SK-N-SH (cell line): ENCODE results near the gene SLC17A9. TPM values are rescaled to one million over a fixed set of nuclear protein-coding genes. Genes with fewer than 3 reads are reported as not detected.

Experiments
- CTCF ChIA-PET: fragments of 300-600, 350-600 bp; formaldehyde crosslinking; extraction: SDS; loops from one replicate; lab custom pipeline; 2021; lab: Yijun Ruan, JAX
- POLR2A ChIA-PET: fragments of 350-600 bp; sonication (Branson Sonifier 250); formaldehyde crosslinking; extraction: SDS; loops from one replicate; lab custom pipeline; 2020; ENCODE audit warnings: antibody characterized with exemption, inconsistent platforms; lab: Yijun Ruan, JAX
- DNase-seq: peaks from one replicate; pipeline ENCODE4 v3.0.0; 2012
- H2AFZ ChIP-seq: fragments of 200-600 bp; sonication (generic); 2 replicates; pipeline ENCODE4 v1.8.1; 2016; ENCODE audit warnings: antibody characterized with exemption, mild to moderate bottlenecking, low read depth
- H3F3A ChIP-seq: fragments of 200-600 bp; sonication (generic); replicated peaks from 2 replicates; pipeline ENCODE3; 2016; ENCODE audit warnings: antibody characterized with exemption, mild to moderate bottlenecking; ENCODE audit not compliant: insufficient read depth
- H3K27ac ChIP-seq, 2 experiments: fragments of 200-500 bp in 1 of 2; fragments of 200-600 bp in 1 of 2; sonication (Bioruptor generic) in 1 of 2; sonication (generic), shearing (Covaris generic) in 1 of 2; 2 replicates each; pipeline versions ENCODE4 v1.5.1 to v1.6.1; 2014 to 2016; ENCODE audit warnings: low read depth in 2 of 2, inconsistent platforms in 1 of 2, low read length in 1 of 2, mild to moderate bottlenecking in 1 of 2, mixed read lengths in 1 of 2
- H3K27me3 ChIP-seq: fragments of 200-600 bp; sonication (generic), shearing (Covaris generic); 2 replicates; pipeline ENCODE4 v1.6.1; 2016; ENCODE audit warnings: mixed run types; ENCODE audit not compliant: insufficient read depth
- H3K36me3 ChIP-seq, 2 experiments: fragments of 200-500 bp in 1 of 2; fragments of 200-600 bp in 1 of 2; sonication (Bioruptor generic) in 1 of 2; sonication (generic) in 1 of 2; replicated peaks in 1 of 2; 2 replicates each; pipeline versions ENCODE3 to v1.5.1; 2014 to 2016; ENCODE audit warnings: low read length in 1 of 2, mild to moderate bottlenecking in 1 of 2; ENCODE audit not compliant: insufficient read depth in 2 of 2, control insufficient read depth in 1 of 2
- H3K4me1 ChIP-seq, 2 experiments: fragments of 200-500 bp in 1 of 2; fragments of 200-600 bp in 1 of 2; sonication (Bioruptor generic) in 1 of 2; sonication (generic), shearing (Covaris generic) in 1 of 2; 2 replicates each; pipeline versions ENCODE4 v1.5.1 to v1.6.1; 2014 to 2016; ENCODE audit warnings: low read depth in 1 of 2, low read length in 1 of 2, mixed run types in 1 of 2; ENCODE audit not compliant: insufficient read depth in 2 of 2, control insufficient read depth in 1 of 2
- H3K4me2 ChIP-seq: fragments of 200-600 bp; sonication (generic), shearing (Covaris generic); 2 replicates; pipeline ENCODE4 v1.6.1; 2017; ENCODE audit warnings: mixed run types
- H3K4me3 ChIP-seq, 2 experiments: fragments of 200-500 bp in 1 of 2; fragments of 200-600 bp in 1 of 2; sonication (Bioruptor generic) in 1 of 2; sonication (generic), shearing (Covaris generic) in 1 of 2; 2 replicates each; pipeline versions ENCODE4 v1.5.1 to v1.8.1; 2014 to 2016; ENCODE audit warnings: low read depth in 2 of 2, inconsistent platforms in 1 of 2, low read length in 1 of 2, mild to moderate bottlenecking in 1 of 2, mixed read lengths in 1 of 2, moderate library complexity in 1 of 2
- H3K79me2 ChIP-seq: fragments of 200-600 bp; sonication (generic); 2 replicates; pipeline ENCODE4 v1.8.1; 2017; ENCODE audit warnings: mild to moderate bottlenecking; ENCODE audit not compliant: insufficient read depth
- H3K9ac ChIP-seq: fragments of 200-600 bp; sonication (generic); 2 replicates; pipeline ENCODE4 v1.6.1; 2017; ENCODE audit warnings: mixed run types
- H3K9me2 ChIP-seq: fragments of 200-600 bp; sonication (generic); 2 replicates; pipeline ENCODE4 v1.6.1; 2017; ENCODE audit warnings: mixed run types
- H3K9me3 ChIP-seq: fragments of 200-600 bp; sonication (generic); 2 replicates; pipeline ENCODE4 v1.6.1; 2017; ENCODE audit warnings: mixed run types, mild to moderate bottlenecking, moderate library complexity
- H4K20me1 ChIP-seq: fragments of 200-600 bp; sonication (generic); 2 replicates; pipeline ENCODE4 v1.6.1; 2017; ENCODE audit warnings: mild to moderate bottlenecking, mixed run types; ENCODE audit not compliant: insufficient read depth
- ELF1 ChIP-seq: IDR thresholded peaks from 2 replicates; pipeline ENCODE4 v1.4.0; 2012
- JUND ChIP-seq: IDR thresholded peaks from 2 replicates; pipeline ENCODE4 v1.4.0; 2012
- MXI1 ChIP-seq: IDR thresholded peaks from 2 replicates; pipeline ENCODE4 v1.6.1; 2012; ENCODE audit warnings: mild to moderate bottlenecking, low read depth, low read length, improper control_type of control experiment
- NRF1 ChIP-seq: IDR thresholded peaks from 2 replicates; pipeline ENCODE4 v1.6.1; 2012; ENCODE audit warnings: low read depth, mild to moderate bottlenecking, low read length
- PBX3 ChIP-seq: IDR thresholded peaks from 2 replicates; pipeline ENCODE4; 2012
- RCOR1 ChIP-seq: fragments of 150-350 bp; IDR thresholded peaks from 2 replicates; pipeline ENCODE4 v1.6.1; 2017; ENCODE audit warnings: antibody characterized with exemption, low read length
- SMC3 ChIP-seq: IDR thresholded peaks from 2 replicates; pipeline ENCODE4 v1.6.1; 2012; ENCODE audit warnings: low read depth, low read length, improper control_type of control experiment
- TCF12 ChIP-seq: IDR thresholded peaks from 2 replicates; pipeline ENCODE4 v1.4.0; 2012
- TEAD4 ChIP-seq: IDR thresholded peaks from 2 replicates; pipeline ENCODE4 v1.4.0; 2012; ENCODE audit warnings: mild to moderate bottlenecking, borderline replicate concordance; ENCODE audit not compliant: insufficient read depth
- USF2 ChIP-seq: fragments of 150-350 bp; IDR thresholded peaks from 2 replicates; pipeline ENCODE4 v1.6.1; 2017; ENCODE audit warnings: antibody characterized with exemption, low read length, low read depth, borderline replicate concordance
- YY1 ChIP-seq: IDR thresholded peaks from 2 replicates; pipeline ENCODE4 v1.4.0; 2012; ENCODE audit warnings: low read depth, mild to moderate bottlenecking
- WGBS: methylation state at CpG from one replicate; pipeline ENCODE4 v1.1.6; 2017; ENCODE audit warnings: low lambda C conversion rate; 5-methylcytosine and 5-hydroxymethylcytosine counted together
- polyA plus RNA-seq, 3 experiments: library from polyadenylated mRNA; depleted of rRNA; stranded (reverse); fragments of >200 nt; gene quantifications; 2 replicates each; pipeline ENCODE4 v1.2.3, GENCODE V29; 2012

SLC17A9 gene
- polyA plus RNA-seq, 1 of the 3 experiments (the other 2 are of a cell fraction), result not detected

GRCh38 chr20:62991863-62992262, 39.4 kb downstream of the SLC17A9 start:
- POLR2A ChIA-PET, result no interaction called here
- WGBS, result 36% methylated on average over 6 of the region's 6 CpGs
- TF ChIP-seq RCOR1 (no peak), SMC3 (no peak), YY1 (no peak), PBX3 (no peak), TCF12 (no peak), USF2 (no peak), TEAD4 (no peak), JUND (no peak)

GRCh38 chr20:62993856-62994494, 41.5 kb downstream of the SLC17A9 start:
- ChIA-PET POLR2A (interaction anchor here (0.6 kb wide), 1 partner anchor 26 kb away, joined by 3 read pairs; no protein-coding TSS in a partner anchor), CTCF (interaction anchor here (1.2 to 5.0 kb wide), 2 partner anchors 10 to 15 kb away, joined by 3 to 30 read pairs; no protein-coding TSS in a partner anchor)
- no peak for DNase-seq
- Histone ChIP-seq H3K27ac (no peak overlapping the region), H3K4me3 (no peak overlapping the region), H3K27me3 (peaks cover 76% of the 10 kb centered on the region)
- no peak for TF ChIP-seq USF2
- TF ChIP-seq YY1, result no peak
- no peak for TF ChIP-seq JUND
- no peak for TF ChIP-seq NRF1
- no peak for TF ChIP-seq MXI1
- no peak for TF ChIP-seq ELF1
- TF ChIP-seq, all 33 proteins: peak for 0
- H3K9ac ChIP-seq, result no peak overlapping the region
- H3K9me3 ChIP-seq, result no peaks in the 10 kb centered on the region
- no peaks in the 10 kb centered on the region for H3K4me1 ChIP-seq
- H2AFZ ChIP-seq, result no peak overlapping the region
- WGBS, result 53% methylated on average over 18 of the region's 23 CpGs
- no peaks in the 10 kb centered on the region for H3F3A ChIP-seq
- no peak overlapping the region for H3K4me2 ChIP-seq
- no peaks in the 10 kb centered on the region for H3K79me2 ChIP-seq
- H4K20me1 ChIP-seq, result no peaks in the 10 kb centered on the region
- no peaks in the 10 kb centered on the region for H3K9me2 ChIP-seq
- no peaks in the 10 kb centered on the region for H3K36me3 ChIP-seq

More at GRCh38 chr20:62991863-62992262, 39.4 kb downstream of the SLC17A9 start:
- Histone ChIP-seq H3K4me3 (no peak overlapping the region), H3K27me3 (peaks cover 64% of the 10 kb centered on the region), H3K9me2 (no peaks in the 10 kb centered on the region), H3K9ac (no peak overlapping the region), H3F3A (no peaks in the 10 kb centered on the region), H3K27ac (no peak overlapping the region), H3K9me3 (no peaks in the 10 kb centered on the region), H3K79me2 (no peaks in the 10 kb centered on the region), H3K36me3 (no peaks in the 10 kb centered on the region), H4K20me1 (no peaks in the 10 kb centered on the region), H3K4me1 (no peaks in the 10 kb centered on the region), H2AFZ (no peak overlapping the region), H3K4me2 (no peak overlapping the region)
- CTCF ChIA-PET, result interaction anchor here (1.0 to 1.6 kb wide), 4 partner anchors 10 to 19 kb away, joined by 3 to 7 read pairs (median 4); no protein-coding TSS in a partner anchor
- no peak for DNase-seq
